GM23248 (cell line): ENCODE data around the gene SERPINA5. TPM values are rescaled to one million over a fixed set of nuclear protein-coding genes. Genes with fewer than 3 reads are reported as not detected.

Source experiments
- DNase-seq: peaks from one replicate; pipeline ENCODE4 v3.0.0-alpha.2; 2015
- H2AFZ ChIP-seq: fragments of 200-600 bp; sonication (generic); 2 replicates; pipeline ENCODE4 v1.6.1; 2016; ENCODE audit warnings: antibody characterized with exemption
- H3F3A ChIP-seq: fragments of 200-600 bp; sonication (generic); 2 replicates; pipeline ENCODE4 v1.6.1; 2016; ENCODE audit warnings: mild to moderate bottlenecking, antibody characterized with exemption, mixed run types; ENCODE audit not compliant: insufficient read depth
- H3K27ac ChIP-seq: fragments of 200-600 bp; sonication (generic); 2 replicates; pipeline ENCODE4 v1.5.1; 2016; ENCODE audit warnings: mild to moderate bottlenecking
- H3K27me3 ChIP-seq: fragments of 200-600 bp; sonication (generic); replicated peaks from 2 replicates; pipeline ENCODE4 v1.6.1; 2016; ENCODE audit warnings: mild to moderate bottlenecking; ENCODE audit not compliant: insufficient read depth
- H3K36me3 ChIP-seq: fragments of 200-600 bp; sonication (generic); 2 replicates; pipeline ENCODE4 v1.6.1; 2016; ENCODE audit warnings: low read depth, mild to moderate bottlenecking
- H3K4me1 ChIP-seq: fragments of 200-600 bp; sonication (generic); 2 replicates; pipeline ENCODE4 v1.6.1; 2016; ENCODE audit warnings: mild to moderate bottlenecking; ENCODE audit not compliant: insufficient read depth
- H3K4me2 ChIP-seq: fragments of 200-600 bp; sonication (generic); one replicate; pipeline ENCODE4 v1.6.1; 2016; ENCODE audit warnings: mild to moderate bottlenecking; ENCODE audit not compliant: unreplicated experiment
- H3K4me3 ChIP-seq: fragments of 200-600 bp; sonication (generic); 2 replicates; pipeline ENCODE4 v1.5.1; 2016; ENCODE audit warnings: mild to moderate bottlenecking
- H3K79me2 ChIP-seq: fragments of 200-600 bp; sonication (generic); 2 replicates; pipeline ENCODE4 v1.6.1; 2016; ENCODE audit warnings: mild to moderate bottlenecking; ENCODE audit not compliant: insufficient read depth
- H3K9ac ChIP-seq: fragments of 200-600 bp; sonication (generic); 2 replicates; pipeline ENCODE4 v1.6.1; 2016; ENCODE audit warnings: mild to moderate bottlenecking
- H3K9me2 ChIP-seq: fragments of 200-600 bp; sonication (generic); 2 replicates; pipeline ENCODE4 v1.6.1; 2016; ENCODE audit warnings: mixed run types, mild to moderate bottlenecking, moderate library complexity; ENCODE audit not compliant: insufficient read depth
- H3K9me3 ChIP-seq: fragments of 200-600 bp; sonication (generic); one replicate; pipeline ENCODE4 v1.6.1; 2017; ENCODE audit warnings: low read depth
- H4K20me1 ChIP-seq: fragments of 200-600 bp; sonication (generic); 2 replicates; pipeline ENCODE4 v1.6.0; 2016; ENCODE audit not compliant: insufficient read depth
- EZH2 ChIP-seq: fragments of 200-600 bp; sonication (generic); IDR thresholded peaks from 2 replicates; pipeline ENCODE4 v1.6.1; 2018; ENCODE audit warnings: antibody characterized with exemption, mild to moderate bottlenecking; ENCODE audit not compliant: insufficient read depth, poor library complexity, severe bottlenecking
- EZH2phosphoT487 ChIP-seq: fragments of 200-600 bp; sonication (generic); IDR thresholded peaks from 2 replicates; pipeline ENCODE4 v1.6.1; 2018; ENCODE audit warnings: antibody characterized with exemption, moderate library complexity, mild to moderate bottlenecking, low read depth; ENCODE audit not compliant: insufficient read depth
- WGBS, 2 experiments: methylation state at CpG; one replicate each; pipeline ENCODE4 v1.1.6; 2015 to 2017; ENCODE audit warnings: low lambda C conversion rate in 2 of 2, low coverage in 1 of 2; ENCODE audit errors: missing lambda C conversion rate in 2 of 2; 5-methylcytosine and 5-hydroxymethylcytosine counted together
- in situ Hi-C: fragments of 300-500 bp; cut with MboI; formaldehyde crosslinking; loops from 2 replicates; pipeline ENCODE4 v1.15.0; 2020
- polyA plus RNA-seq: library from polyadenylated mRNA; unstranded; fragments of >200 nt; fragmentation: Nextera tagmentation; extraction: Ambion mirVana; gene quantifications from 2 replicates; pipeline ENCODE4 v1.2.1, GENCODE V29; 2016
- total RNA-seq: library from RNA; depleted of rRNA; stranded (reverse); fragments of >200 nt; shearing (Covaris generic); gene quantifications from 2 replicates; pipeline ENCODE4 v1.2.3, GENCODE V29; 2014

Gene SERPINA5
- total and polyA plus RNA-seq, 2 experiments from 2014 or later: not detected

DNA sequence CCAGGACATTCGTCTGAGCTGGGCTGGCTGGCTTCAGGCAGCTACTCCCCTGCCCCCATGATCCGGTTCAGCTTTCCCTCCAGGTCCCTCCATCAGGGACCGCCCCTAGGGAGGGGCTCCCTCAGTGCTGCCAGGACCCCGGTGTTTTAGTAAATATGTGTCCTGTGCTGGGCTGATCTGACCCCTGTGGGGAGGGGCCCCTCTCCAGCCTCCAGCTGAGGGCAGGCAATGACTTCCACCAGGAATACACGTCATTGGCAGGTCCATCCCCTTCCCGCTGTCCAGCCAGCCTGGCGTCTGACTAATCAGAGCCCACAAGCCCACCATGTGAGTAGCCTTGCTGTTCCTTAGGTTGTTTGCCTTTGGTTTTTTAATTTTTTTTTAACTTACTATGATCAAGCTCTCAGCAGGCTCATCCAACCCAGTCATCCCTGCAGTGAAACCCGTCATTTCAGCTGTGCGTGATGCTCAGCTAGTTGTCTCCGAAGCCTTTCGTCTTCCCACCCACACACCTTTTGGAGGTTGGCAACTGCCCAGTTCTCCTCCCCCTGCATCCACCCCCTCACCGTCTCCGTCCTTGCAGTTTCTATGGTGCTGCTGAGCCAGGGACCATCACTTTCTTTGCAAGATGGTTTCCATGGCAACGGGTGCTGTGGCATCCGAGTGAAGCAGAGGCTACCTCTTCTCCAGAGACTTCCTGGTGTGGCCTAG lies 35.9 kb upstream of the SERPINA5 start:
- H3K9ac ChIP-seq: no peak overlapping the region
- H3K4me2 ChIP-seq: no peak overlapping the region
- no peaks in the 10 kb centered on the region for H3K9me3 ChIP-seq
- in situ Hi-C loops: no loop called here
- no peaks in the 10 kb centered on the region for H3K79me2 ChIP-seq
- peaks cover 7% of the 10 kb centered on the region for H3K4me1 ChIP-seq
- DNase-seq: no peak
- 73% methylated on average over 15 of the region's 15 CpGs for WGBS, 2 experiments
- H4K20me1 ChIP-seq: no peaks in the 10 kb centered on the region
- H3K27ac ChIP-seq: no peak overlapping the region
- H3F3A ChIP-seq: no peaks in the 10 kb centered on the region
- H3K27me3 ChIP-seq: no peaks in the 10 kb centered on the region
- no peak overlapping the region for H3K4me3 ChIP-seq
- TF ChIP-seq EZH2 (no peak), EZH2phosphoT487 (no peak)
- no peaks in the 10 kb centered on the region for H3K36me3 ChIP-seq
- no peak overlapping the region for H2AFZ ChIP-seq
- H3K9me2 ChIP-seq: no peaks in the 10 kb centered on the region

- WGBS, 2 experiments: 70 to 75% methylated on average over 8 of the region's 8 CpGs
- no peak for DNase-seq
- no peak for TF ChIP-seq EZH2
- no peak for TF ChIP-seq EZH2phosphoT487
- Histone ChIP-seq H3K27ac (no peak overlapping the region), H3K9ac (no peak overlapping the region), H3K9me2 (no peaks in the 10 kb centered on the region), H3K9me3 (no peaks in the 10 kb centered on the region), H3K36me3 (no peaks in the 10 kb centered on the region), H3K79me2 (no peaks in the 10 kb centered on the region), H3K4me2 (no peak overlapping the region), H2AFZ (no peak overlapping the region), H3K4me1 (peaks cover 3% of the 10 kb centered on the region), H4K20me1 (no peaks in the 10 kb centered on the region), H3K27me3 (no peaks in the 10 kb centered on the region), H3K4me3 (no peak overlapping the region), H3F3A (no peaks in the 10 kb centered on the region)
- in situ Hi-C loops: no loop called here
Observed at GRCh38 chr14:94547151-94547680, 34.0 kb upstream of the SERPINA5 start.

GRCh38 chr14:94547726-94548125 lies 33.5 kb upstream of the SERPINA5 start:
- no peaks in the 10 kb centered on the region for H3K79me2 ChIP-seq
- no peaks in the 10 kb centered on the region for H3F3A ChIP-seq
- in situ Hi-C loops: no loop called here
- no peak overlapping the region for H3K4me2 ChIP-seq
- DNase-seq: no peak
- no peak overlapping the region for H3K4me3 ChIP-seq
- WGBS, 2 experiments: 42 to 46% methylated on average over 4 of the region's 4 CpGs
- no peaks in the 10 kb centered on the region for H3K9me3 ChIP-seq
- no peaks in the 10 kb centered on the region for H4K20me1 ChIP-seq
- H3K27ac ChIP-seq: no peak overlapping the region
- H3K4me1 ChIP-seq: no peaks in the 10 kb centered on the region
- H3K9me2 ChIP-seq: no peaks in the 10 kb centered on the region
- H3K36me3 ChIP-seq: no peaks in the 10 kb centered on the region
- TF ChIP-seq EZH2phosphoT487 (no peak), EZH2 (no peak)
- no peak overlapping the region for H2AFZ ChIP-seq
- no peaks in the 10 kb centered on the region for H3K27me3 ChIP-seq
- no peak overlapping the region for H3K9ac ChIP-seq

GRCh38 chr14:94548131-94548998 lies 32.9 kb upstream of the SERPINA5 start:
- no peaks in the 10 kb centered on the region for H4K20me1 ChIP-seq
- no peak for TF ChIP-seq EZH2phosphoT487
- TF ChIP-seq EZH2: no peak
- no peaks in the 10 kb centered on the region for H3F3A ChIP-seq
- WGBS, 2 experiments: 56 to 64% methylated on average over 12 to 14 of the region's 14 CpGs
- no peaks in the 10 kb centered on the region for H3K4me1 ChIP-seq
- H3K4me3 ChIP-seq: no peak overlapping the region
- no peaks in the 10 kb centered on the region for H3K9me2 ChIP-seq
- H3K9ac ChIP-seq: no peak overlapping the region
- H3K36me3 ChIP-seq: no peaks in the 10 kb centered on the region
- H3K9me3 ChIP-seq: no peaks in the 10 kb centered on the region
- in situ Hi-C loops: no loop called here
- no peaks in the 10 kb centered on the region for H3K79me2 ChIP-seq
- no peaks in the 10 kb centered on the region; the same call in 1 of the 2 replicates for H3K27me3 ChIP-seq
- no peak for DNase-seq
- no peak overlapping the region for H2AFZ ChIP-seq
- no peak overlapping the region for H3K27ac ChIP-seq
- no peak overlapping the region for H3K4me2 ChIP-seq
